T-helper 2 cell (primary cell): ENCODE measurements around the gene TSTD1.
"Not testable (repeated sequence)": the region's sequence is repeated elsewhere in the genome, so short reads cannot be mapped to it uniquely, and the experiment has no call there.

ENCODE experiments used
- DNase-seq, 5 experiments: peaks; one replicate each; pipeline versions ENCODE4 v3.0.0 to v3.0.0-alpha.2; 2012 to 2022

TSTD1 gene

DNA sequence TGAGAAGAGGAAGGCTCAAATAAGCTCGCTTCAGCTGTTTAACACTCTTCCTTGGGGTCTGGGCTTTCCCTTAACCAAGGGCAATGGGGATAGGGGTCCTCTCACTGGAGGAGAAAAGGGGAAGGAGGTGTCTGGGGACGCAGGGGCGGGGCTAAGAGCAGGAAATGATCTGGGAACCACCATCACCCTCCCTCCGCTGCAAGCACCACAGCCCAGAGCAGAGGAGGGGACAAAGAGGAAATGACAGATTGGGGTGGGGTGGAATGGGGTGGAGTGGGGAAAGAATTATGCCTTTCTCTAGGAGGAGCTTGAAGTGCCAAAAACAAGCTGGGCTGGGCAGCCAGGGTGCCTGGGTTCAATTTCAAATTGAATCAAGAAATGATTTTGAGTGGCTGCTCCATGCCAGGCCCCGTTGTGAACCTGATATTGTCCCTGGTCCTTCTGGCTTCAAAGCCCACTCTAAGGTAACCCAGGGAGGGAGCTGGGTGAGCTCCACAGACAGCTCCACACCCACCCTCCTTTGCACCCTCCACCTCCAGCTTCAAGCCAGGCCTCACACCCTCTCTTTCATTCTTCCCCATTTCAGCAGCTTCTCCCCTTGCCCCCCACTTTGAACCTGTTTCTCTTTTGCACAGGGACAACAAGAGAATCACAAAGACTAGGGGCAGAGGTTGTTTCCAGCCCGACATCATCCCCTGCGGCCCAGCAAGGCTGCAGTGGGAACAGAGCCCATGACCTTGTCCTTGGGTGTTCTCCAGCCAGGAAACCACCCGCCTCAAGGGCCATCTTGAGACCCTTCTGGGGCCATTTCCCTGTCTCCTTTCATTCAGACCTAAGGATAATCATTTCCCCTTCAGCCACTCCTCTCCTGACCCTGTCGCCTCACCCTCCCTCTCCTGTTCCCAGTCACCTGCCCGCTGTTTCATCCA, 29.8 kb upstream of the TSTD1 start:
- peak; percentile 49 to 94 (median 76) for DNase-seq

DNA sequence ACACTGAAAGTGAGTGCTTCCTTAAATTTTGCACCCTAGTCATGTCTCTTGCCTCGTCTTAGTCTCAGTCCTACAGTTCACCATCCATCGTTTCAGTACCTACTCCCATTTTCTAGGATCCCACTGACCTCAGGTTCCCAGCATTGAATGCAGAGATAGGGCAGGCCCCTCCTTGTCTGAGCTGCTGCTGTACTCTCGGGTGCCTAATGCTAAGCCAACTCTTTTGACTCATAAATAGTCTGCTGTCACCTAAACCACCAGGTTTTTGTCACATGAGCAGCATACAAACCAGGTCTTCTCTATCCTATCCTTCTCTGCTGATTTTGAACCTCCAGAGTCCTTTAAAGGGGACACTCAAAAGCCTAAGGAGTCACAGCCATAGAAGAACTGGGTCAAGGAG, 27.9 kb upstream of the TSTD1 start:
- peak in 1 of 5 experiments; percentile 66 for DNase-seq

DNA sequence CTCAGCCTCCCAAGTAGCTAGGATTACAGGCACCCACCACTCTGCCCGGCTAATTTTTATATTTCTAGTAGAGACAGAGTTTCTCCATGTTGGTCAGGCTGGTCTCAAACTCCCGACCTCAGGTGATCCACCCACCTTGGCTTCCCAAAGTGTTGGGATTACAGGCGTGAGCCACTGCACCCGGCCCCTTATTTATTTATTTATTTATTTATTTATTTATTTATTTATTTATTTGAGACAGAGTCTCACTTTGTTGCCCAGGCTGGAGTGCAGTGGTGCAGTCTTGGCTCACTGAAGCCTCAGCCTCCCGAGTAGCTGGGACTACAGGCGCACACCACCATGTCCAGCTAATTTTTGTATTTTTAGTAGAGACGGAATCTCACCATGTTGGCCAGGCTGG, 26.9 kb upstream of the TSTD1 start:
- DNase-seq: not testable (repeated sequence)

DNA sequence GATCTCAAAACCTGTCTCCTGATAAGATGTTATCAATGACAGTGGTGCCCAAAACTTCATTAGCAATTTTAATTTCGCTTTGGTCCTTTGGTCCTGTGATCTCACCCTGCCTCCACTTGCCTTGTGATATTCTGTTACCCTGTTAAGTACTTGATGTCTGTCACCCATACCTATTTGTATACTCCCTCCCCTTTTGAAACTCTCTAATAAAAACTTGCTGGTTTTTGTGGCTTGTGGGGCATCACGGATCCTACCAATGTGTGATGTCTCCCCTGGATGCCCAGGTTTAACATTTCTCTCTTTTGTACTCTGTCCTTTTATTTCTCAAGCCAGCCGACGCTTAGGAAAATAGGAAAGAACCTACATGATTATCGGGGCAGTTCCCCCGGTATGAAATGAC, 25.2 kb upstream of the TSTD1 start:
- DNase-seq: not testable (repeated sequence)

DNA sequence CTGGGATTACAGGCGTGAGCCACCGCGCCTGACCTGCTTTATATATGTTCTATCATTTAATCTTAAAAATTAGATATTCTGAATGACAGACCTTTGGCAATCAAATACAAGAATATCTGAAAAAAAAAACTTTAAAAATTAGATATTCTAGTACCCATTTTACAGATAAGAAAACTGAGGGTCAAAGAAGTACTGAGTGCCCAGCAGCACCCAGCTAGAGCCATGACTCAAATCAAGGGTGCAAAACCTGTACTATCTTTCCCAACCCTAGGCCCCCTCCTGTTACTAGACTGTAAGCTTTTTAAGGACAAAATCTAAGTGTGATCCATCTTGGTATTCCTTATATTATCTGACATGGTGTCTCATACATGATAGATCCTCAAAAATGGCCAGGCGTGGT, 22.7 kb upstream of the TSTD1 start:
- DNase-seq: no peak

DNA sequence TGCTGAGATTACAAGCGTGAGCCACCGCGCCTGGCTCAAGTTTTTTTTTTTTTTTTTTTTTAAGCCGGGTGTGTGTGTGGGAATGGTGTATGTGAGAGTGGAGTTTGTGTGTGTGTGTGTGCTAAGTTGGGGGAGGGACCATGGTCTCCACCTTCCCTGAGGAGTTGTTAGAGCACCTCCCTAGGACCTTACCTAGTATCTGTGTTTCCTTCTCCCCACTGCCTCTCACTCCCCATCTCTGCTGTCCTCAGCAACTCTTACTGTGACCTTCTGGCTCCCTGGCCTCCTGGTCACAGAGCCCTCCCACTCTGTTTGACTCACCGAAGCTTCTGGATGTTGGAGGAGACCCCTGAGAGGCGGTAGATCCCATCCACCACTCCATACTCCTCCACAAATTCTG, 20.5 kb upstream of the TSTD1 start:
- no peak for DNase-seq

DNA sequence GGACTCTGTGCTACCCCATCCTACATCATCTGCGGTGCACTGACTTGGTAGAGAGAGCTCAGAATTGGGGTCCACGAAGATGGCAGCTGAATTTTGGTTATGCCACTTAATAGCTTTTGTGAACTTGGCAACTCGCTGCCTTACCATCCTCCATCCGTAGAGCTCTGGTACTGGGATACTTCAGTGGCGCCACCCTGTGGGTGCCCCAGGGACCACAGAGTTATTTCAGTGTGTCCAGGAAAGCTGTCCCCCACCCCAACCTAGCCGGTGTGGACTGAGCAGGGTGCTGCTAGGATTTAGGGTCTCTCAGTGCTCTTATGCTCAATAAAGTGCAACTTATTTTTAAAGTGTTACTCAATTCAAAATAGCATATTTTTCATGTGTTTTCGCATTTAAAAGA, 16.0 kb upstream of the TSTD1 start:
- DNase-seq: no peak

DNA sequence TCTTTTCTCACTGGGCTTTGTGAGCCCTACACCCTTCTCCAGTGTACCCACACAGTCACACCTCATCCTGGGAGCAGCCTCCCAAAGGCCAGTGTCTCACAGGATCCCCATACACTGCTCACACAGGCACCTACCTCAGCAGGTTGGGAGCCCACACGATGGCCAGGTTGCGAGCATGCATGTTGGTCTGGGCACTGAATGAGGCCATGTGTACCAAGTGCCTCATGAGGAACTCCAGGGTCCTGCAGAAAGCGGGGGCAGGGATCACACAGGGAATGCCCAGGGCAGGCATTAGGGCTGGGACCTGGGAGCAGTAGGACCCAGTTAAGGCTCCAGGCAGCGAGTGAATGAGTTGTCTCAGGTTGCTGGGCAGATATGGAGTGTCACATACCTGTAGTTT, 15.5 kb upstream of the TSTD1 start:
- DNase-seq: no peak

DNA sequence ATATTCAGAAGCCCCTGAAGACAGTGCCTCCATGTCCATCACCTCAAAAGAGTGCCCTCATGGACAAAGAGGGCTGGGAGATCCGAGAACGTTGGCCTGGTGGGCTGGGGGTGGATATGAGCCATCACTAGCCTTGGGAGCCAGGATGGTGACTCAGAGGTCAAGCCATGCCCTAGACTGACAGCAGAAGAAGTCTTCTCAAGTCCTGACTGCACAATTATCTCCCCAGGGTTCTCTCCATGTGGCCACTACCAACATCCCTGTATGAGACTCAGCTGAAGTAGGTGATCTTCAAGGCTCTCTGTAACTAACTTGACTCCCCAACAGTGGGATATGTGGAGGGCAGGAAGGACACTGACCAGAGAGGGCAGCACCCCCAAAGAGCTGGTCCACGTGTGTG, 14.1 kb upstream of the TSTD1 start:
- DNase-seq: no peak

DNA sequence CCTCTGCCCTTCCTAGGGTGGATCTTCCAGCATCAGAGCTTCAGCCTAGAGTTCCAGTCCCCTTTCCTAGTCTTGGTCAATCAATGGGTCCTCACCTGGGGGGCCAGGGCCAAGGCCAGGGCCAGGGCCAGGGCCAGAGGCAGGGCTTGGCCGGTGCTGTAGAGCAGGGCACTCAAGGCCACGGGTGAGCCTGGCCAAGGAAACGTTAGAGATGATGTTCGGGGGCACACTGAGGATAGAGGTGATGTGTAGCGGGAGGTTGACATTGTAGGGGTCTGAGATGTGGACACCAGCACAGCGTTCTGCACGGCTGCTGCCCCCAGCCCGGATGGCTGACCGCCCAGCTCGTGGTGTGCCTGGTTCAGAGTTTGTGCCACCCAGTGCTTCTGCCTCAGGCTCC, 12.5 kb upstream of the TSTD1 start:
- DNase-seq: no peak

DNA sequence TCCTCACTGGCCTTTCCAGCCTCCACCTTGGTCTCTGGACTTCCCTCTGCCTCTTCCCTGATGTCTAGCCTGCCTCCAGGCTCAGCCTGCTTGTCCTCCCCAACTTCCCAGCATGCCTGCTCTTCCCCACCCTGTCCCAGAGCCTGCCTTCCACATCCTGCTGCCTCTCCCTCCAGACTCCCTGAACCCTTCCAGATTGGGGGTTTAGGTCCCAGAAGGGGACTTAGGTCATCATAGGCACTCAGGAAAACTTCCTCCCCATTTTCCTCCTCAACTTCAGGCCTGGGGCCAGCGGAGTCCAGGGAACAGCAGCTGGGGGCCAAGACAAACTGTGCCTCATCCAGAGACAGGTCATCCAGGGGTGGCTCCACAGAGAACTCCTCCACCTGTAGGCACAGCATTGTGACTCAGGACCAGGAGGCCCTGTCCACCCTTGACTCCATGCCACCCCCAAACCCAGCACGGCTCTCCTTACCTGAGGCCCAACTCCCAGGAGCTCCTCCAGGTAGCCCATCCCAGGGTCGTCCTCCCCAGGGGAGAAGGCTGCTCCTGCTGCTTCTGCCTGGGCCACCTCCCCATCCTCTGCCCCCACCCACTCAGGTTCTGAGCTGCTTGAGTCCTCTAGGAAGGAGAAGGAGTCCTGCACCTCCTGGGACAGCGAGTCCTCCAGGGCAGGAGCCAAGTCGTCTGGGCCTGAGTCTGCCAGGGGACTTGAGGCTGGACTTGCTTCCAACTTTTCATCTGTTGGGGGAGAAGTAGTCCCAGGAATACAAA, 10.4 kb upstream of the TSTD1 start:
- no peak for DNase-seq

DNA sequence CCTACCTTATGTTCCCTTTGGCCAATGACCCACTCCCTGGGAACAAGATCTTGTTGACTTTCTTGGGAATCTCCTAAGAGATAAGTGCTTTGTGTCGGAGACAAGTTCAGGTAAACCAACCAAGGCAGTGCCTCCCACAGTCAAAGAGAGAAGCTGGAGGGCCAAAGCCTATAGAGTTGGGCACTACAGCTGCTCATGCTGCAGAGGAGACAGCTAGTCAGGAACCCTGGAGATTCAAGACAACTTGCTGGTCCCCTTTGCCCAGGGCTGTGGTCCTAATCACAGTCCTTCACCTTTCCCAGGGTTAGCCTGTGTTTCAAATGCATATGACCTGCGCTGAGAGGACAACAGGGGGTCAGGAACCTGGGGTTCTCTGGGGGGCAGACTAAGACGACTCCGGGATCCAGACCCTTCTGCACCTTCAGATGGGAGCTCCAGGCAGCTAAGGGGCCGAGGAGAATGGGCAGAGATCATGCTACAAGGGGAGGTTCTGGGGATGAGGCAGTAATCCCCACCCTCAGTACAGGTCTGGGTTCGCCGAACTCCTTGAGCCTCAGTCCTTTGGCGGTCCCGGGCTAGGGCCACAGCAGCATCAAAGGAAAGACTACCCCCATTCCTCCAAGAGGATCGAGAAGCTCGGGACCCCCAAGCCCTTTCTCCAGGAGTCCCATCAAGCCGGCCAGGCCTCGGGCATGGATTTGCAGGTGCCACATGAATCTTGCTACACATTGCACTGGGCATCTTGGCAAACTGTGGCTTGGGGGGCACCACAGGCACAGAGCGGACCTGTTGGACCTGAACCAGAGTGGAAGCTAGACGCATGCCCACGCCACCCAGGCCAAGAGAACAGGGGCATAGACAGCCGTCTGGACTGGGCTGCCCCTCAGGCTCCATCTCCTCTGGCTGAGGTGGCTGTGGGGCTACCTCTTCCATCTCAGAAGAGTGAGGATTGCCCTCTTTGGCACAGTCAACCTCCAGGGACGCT, 9.0 kb upstream of the TSTD1 start:
- DNase-seq: no peak

DNA sequence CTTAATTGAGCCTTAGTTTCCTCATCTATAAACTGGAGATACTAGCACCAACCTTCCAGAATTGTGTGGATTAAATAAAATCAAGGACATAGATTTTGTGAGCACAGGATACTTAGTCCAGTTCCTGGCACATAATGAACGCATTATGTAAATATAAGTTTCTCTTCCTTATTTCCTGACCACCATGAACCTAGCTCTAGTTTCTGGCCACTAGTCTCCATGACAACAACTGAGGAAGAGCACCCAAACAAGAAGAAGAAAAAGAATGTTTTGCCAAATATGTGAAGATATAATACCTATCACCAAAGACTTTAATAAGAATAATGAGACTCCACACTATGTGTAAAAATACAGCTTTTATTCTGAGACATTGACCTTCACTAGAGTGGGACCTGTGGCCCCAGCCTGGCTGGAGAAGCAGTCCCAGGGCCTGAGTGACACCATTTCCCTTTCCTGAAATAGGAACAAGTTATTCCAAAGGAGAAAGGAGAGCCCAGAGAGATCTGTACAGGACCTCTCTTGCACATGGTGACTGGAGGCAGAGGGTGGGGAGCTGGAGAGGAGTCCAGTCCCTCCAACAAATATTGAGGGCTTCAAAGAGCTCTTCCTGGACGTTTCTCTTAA, 8.0 kb upstream of the TSTD1 start:
- DNase-seq: no peak

DNA sequence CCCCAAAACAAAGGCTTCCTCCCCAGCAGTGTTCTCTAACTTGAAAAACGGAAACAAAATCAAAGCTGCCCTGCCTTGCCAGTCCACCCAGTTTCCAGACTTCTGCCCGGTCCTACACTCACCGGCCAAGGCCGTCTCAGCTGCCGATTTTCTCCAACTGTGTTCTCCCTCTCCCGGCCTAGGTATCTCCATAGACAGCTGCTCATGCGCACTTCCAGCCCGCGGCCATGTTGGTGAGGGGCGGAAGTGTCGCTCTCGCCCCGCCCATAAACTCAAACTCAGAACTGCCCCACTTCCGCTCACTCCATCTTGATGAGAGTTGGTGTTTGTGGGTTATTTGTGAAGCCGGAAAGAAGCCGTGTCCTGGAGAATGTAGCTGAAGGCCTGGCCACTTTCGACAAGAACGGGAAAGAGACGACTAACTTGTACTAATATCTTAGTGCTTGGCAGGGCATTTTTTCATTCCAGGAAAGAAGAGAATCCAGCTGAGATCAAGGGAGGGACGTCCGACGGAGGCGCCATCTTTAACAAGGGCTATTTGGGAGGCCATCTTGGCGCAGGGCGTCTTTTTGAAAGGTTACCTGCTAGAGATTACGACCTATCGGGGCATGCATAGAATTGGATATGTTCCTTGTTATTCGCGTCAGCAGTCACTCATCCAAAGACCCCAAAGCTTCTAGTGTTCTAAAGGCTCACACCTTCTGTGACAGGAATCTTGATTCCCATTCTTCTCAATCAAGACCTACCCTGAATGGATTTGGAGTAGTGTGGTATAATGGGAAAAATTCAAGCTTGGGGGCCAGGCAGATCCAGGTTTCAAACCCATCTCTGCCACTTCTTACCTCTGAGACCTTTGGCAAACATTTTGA, 7.2 kb upstream of the TSTD1 start, which contains the start of gene USF1:
Gene USF1, minus strand, starts transcription at position 242 of the 869 bp plus-strand sequence. CDS start 2,702 bp downstream, outside the sequence.
- DNase-seq: peak; percentile 74 to 97 (median 88)

DNA sequence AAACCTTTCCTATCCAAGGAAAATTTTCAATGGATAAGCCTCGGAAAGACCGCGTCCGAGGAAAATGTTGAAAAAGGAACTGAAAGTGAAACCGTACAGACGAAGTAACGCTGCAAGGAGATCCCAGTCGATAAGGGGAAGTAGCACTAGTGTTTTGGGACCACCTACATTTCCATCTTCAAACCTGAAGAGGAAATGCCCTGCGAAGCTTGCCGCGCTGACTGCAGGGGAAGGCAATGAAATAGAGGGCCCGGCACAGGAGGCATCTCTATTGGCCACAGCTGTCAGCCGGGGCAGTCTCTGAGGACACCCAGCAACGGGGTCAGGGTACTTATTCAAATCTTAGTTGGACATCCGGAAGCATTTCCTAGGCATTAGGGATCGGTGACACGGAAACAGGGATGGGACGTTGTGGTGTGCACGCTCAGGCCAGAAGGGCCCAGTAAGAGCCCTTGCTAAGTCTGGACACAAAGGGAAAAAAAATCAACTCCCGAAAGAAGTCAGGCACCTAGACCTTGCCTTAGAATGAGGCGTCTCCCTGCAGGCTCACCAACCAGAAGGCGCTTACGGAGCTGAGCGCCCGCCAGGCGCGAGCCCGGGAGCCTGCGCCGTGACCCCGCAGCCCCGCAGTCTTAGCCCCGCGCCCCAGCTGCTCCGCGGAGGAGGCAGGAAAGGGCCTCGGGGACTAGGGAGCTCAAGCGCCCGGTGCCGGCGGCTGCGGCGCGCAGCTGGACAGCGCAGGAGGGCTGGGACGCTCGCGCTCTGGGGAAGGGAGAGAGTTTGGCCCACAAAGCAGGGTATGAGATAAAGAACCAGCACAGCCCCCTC, 6.4 kb upstream of the TSTD1 start:
- DNase-seq: peak in 3 of 5 experiments; percentile 45 to 83 (median 64)

DNA sequence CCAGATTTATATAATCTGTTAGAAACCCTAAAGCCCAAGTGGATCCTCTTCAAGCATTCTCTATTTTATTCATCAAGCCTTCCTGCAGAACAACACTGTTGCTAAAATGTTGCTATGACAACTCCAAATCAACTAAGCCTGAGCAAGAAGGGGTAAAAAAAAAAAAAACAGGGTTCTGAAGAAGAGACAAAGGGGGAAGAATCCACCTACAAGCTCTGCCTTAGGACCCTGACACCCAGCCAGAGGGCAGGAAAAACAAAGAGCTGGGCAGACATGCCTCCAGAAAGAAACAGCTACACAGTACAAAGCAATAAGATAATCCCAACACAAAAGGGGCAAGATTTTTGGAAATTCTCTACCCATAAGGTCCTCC, 5.8 kb upstream of the TSTD1 start:
- DNase-seq: peak in 2 of 5 experiments; percentile 35 to 65

DNA sequence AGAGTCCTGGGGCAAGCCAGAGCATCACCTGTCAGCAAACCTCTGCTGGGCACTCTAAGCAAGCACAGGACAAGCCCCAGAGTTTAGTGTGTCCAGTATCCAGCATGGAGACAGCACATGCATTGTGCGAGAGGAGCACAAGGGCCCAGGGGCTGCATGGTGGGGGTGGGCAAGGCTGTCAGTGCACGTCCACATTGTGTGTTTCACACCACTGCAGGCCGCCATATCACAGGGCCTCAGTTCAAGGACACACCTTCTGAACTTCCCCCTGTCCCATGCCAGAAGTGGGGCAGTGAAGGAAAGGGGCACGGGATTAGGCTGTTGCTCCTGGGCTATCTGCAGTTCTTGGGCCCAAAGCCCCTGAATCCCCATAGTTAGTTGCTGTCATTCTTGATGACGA, 782 bp upstream of the TSTD1 start:
- DNase-seq: no peak

DNA sequence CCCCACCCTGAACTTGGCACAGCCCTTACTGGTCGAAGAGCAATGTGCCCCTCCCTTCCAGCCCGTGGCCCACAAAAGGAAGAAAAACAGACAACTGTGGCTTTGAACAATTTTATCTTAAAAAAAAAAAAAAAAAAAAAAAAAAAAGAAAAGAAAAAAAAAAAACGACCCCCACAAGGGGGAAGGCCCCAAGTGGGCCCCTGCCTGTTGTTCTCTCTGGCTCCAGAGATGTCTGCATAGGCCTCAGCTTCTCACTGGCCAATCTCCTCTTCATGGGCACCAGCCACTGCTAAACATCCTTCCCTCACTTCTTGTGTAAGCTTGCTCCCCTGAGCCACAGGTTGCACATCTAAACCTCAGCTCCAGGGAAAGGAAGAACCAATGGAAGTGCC, 386 bp upstream of the TSTD1 start:
- no peak for DNase-seq

DNA sequence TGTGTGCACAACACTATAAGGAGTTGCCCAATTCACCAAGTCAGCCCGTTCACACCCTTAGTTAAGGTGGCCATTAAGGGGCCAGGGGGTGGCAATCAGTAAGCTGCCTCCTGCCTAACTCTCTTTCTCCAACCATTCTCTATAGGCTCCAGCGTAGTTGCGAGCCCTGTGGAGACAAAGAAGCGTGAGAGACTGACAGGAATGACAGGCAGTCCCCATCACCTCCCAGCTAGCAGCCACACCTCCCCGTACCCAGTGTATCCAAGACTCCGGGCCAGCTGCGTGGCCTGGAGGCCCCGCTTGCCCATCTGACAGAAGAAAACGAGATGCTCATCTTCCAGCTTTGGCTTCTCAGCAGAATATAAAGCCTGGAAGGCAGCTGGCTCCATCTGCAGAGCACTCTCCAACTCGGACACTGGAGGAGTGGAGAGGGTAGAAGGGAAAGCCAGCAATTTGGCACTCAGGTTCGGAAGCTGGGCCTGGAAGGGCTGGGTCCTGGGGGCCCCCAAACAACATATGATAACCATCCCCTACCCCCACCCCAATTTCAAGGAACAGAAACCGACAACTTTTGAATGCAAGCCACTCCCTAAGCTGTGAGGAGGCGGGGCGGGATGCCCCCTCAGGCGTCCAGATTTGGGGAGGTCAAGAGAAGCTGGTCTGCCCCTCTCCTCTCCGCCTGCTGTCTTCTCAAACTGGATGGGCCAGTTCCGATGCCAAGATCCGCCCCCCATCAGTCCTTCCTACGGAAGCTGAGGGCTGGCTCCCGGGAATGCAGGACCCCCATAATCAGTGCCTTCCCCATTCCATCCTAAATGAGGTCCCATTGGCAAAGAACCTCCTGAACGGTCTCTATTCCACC, 872 bp downstream of the TSTD1 start:
- no peak for DNase-seq
